GM19193 (cell line): ENCODE results near the gene UBL4B.

Experiments
- POLR2A ChIP-seq: IDR thresholded peaks from 4 replicates; pipeline ENCODE4 v1.6.1; 2011; ENCODE audit not compliant: insufficient read depth, insufficient read length; ENCODE audit errors: extremely low read depth

The UBL4B gene

DNA sequence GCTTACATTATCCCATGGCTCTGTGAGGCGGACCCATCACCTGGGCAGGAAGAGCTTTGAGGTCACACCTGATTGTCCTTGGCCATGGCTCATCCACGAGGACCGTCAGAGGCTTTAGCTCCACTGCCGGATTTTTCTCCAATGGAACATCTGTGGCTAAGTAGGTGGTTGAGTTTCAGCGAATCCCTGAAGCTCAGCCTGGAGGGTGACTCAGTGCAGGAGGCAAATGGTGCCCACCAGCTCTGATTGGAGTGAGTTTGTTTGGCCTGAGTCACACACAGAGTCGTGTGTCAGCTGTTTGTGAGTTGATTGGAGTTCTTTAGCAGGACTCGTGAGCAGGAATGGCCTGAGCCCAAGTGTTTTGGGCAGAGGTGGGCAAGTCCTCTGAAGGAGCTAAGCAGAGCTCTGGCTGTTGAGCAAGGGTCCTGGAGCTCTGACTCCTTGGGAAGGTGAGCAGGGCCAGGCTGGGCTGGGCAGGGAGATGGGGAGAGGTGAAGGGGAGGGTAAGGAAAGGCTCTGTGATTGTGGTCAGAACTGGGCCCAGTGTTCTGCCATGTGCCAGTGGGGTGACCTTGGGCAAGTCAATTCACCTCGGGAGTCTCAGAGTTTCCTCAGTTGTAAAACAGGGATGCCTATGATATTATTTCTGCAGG, 40.0 kb downstream of the UBL4B start:
- TF ChIP-seq POLR2A = no peak

DNA sequence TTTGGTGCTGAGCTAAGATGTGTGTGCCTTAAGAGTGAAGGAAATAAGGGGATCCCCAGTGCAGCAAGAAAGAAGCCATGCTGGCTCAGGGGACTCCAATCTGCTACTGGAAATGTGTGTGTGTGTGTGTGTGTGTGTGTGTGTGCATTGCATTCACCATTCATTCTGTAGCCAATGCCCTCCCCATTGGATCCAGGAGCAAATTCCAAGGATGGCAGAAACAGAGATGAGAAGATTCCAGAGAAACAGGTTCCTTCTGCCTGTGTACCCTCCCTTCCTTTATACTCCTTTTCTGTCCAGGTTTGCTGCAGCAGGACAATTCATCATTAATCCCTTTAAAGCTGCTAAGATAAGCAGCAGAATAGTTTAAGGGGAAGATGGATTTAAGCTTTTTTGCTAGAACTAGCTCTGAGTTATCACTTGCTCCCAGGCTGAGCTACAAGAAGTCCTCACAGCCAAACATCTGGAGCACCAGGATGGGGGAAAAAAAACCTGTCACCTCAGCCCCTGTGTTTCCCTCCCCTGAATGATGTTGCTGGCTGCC, 41.2 kb downstream of the UBL4B start:
- TF ChIP-seq POLR2A = no peak

DNA sequence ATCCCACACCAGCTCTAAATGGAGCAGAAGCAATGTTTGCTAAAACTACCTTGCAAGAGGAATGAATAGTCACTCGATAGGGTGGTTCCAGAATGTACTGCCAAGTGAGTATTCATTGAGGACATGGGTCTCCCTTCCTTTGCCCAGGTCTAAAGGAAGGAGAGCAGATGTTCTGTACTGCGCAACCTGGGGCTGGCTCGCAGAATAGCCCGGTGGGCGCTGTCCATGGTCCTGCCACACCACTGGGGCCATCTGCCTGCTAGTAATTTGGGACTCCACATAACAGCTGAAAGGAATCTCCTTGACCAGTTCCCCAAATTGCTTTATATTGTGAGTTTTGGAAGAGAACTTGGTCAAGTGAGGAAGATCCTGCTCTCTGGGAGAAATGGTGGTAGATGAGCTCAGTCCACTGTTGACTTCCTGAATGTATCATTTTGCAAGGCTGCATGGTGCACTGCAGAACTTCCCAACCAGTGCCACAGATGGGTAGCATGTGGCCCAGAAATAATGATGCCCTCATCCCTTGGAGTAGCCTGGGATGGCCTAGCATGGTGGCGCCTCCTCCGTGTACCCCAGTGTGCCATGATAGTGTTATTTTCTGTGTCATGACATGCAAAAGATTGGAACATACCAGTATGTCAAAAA, 43.8 kb downstream of the UBL4B start:
- no peak for TF ChIP-seq POLR2A

DNA sequence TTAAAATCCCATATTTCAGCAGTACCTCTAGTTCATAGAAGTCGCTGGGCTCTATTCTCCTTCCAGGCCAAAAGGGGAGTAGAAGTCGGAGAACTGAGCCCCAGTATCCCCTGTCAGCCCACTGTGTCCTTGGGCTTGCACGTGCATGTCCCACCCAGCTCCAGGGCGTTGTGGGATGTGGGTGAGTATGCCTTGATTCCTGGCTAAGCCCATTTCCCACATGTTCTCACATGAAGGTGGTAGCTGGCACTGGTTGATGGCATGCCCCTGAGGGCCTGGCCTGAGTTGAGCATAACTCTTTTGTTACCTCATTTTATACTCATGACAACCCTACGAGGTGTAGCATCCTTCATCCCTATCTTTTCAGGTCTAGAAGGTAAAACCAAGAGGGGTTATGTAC, 46.0 kb downstream of the UBL4B start:
- TF ChIP-seq POLR2A = no peak

DNA sequence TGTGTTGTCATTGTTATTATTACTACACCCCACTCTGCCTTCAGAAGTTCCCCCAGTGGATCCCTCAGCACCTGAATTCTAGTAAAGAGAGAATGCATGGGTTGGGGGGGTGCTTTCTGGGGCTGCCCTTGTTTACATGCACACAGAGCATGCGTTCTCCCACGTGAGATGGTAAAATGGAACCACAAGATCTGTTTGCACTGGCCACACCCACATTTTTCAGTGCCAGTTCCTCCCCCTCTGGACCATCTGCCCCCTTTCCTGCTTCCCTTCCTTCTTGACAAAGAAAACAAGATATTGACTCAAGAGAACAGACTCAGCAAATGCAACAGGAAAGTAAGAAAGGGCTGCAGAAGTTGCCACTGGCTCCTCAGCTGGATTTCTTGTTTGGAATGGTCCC, 46.9 kb downstream of the UBL4B start:
- no peak for TF ChIP-seq POLR2A

DNA sequence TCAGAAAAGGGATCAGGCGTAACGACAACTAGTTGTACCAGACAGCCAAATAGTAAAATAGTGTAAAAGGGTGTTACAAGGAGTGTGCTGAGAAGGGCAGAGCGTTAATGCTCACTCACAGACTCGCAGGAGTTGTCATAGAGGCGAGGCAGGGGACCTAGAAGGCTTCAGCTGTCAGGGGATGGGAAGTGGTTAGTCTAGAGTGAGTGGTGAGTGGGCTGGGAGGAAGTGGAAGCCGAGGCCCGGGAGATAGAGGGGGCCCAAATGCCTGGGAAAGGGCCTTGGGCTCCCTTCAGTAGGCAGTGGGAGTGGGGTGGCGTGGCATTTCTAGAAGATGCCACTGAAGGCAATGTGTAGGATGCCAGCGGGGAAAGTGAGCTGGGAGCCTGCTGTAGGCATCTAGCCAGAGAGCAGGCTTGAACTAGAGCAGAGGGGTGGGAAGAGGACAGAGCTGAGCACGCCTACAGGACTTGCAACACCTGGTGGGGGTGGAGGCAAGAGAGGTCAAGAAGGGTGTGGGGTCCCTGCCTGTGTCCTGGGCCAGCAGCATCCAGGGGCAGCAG, 48.4 kb downstream of the UBL4B start:
- TF ChIP-seq POLR2A = no peak

DNA sequence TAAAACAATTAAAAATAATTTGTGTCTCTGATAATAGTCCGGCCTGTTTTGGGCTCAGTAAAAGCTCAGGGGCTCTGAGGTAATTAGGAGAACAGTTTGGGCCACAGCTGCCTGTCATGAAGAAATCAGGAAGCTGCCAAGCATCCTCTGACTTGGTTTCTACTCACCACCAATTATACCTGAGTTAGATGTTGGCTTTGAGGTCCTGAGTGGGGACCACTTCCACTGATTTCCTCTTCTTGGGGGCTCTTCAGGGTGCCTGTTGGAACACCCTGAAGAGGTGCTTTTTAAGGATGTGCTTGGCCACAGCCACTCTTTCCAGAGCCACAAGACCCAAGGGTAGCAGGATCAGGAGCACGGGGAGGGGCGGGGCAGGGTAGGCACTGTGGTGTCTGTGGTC, 48.9 kb downstream of the UBL4B start:
- TF ChIP-seq POLR2A = no peak

DNA sequence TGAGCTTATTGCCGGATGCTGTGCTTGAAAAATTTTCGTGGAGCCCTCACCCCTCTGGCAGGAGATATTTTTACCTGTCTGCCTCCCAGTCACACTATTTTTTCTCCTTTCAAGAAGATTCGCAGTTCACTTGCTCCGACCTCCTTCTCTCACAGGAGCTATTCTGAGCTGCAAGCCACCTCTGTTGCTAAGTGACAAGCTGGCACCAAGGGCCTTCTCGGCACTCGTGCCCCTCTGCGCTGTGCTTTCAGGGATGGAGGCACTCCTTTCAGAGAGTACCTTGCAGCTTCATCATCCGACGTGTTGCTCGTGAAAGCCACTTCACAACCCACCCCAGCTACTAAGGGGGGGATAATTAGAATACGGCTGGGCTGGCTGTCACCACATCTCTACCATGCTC, 49.6 kb downstream of the UBL4B start:
- no peak for TF ChIP-seq POLR2A
